Testis (tissue), 2 donors: ENCODE data around the gene ISCU.

Source experiments
- CTCF ChIP-seq, 3 experiments: fragments of 450-650 bp in 2 of 3; fragments of 200-600 bp in 1 of 3; sonication (generic) in 1 of 3; IDR thresholded peaks; one replicate each; pipeline ENCODE4 v1.5.1; 2016 to 2019; ENCODE audit warnings: antibody characterized with exemption in 3 of 3, mild to moderate bottlenecking in 2 of 3, moderate library complexity in 1 of 3
- POLR2A ChIP-seq: fragments of 450-650 bp; IDR thresholded peaks from one replicate; pipeline ENCODE4 v1.6.1; 2017; ENCODE audit warnings: antibody characterized with exemption, mild to moderate bottlenecking, moderate library complexity

GRCh38 chr12:108562348-108563135 is at the start of gene ISCU:
- TF ChIP-seq CTCF (IDR thresholded peaks at IDR 0.05), result no peak
- peak; percentile 32 for TF ChIP-seq POLR2A
